Peyer's patch (tissue), 4 donors: ENCODE data around the gene PDGFC.

Experiments used
- POLR2A ChIP-seq, 2 donors: fragments of 450-650 bp; IDR thresholded peaks; one replicate each; pipeline ENCODE4 v1.5.1; 2017; ENCODE audit warnings: antibody characterized with exemption in 2 of 2, mild to moderate bottlenecking in 2 of 2, moderate library complexity in 2 of 2
- TF ChIP-seq, protein P1 (sequence below), 6 experiments: fragments of 450-650 bp in 4 of 6; fragments of 200-600 bp in 2 of 6; sonication (generic) in 1 of 6; IDR thresholded peaks; one replicate each; pipeline ENCODE4 v1.5.1; 2017 to 2019; ENCODE audit warnings: antibody characterized with exemption in 6 of 6, mild to moderate bottlenecking in 3 of 6, moderate library complexity in 1 of 6

DNA sequence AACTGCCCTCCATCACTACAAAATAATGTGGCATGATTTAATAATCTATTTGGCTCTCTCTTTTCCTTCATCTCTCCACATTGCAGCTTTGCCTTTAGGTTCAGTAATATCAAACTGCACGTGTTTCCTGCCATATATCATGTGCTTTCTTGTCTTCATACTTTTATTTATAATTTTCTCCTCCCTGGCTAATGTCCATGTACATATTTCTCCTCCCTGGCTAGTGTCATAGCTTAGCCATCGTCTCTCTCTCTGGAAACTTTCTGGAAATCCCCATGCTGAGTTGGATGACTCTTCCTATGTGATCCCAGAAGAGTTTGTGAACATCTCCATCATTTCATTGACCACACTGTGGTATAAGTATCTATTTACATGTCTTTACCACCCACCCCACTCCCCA is 21.3 kb upstream of the PDGFC start:
- TF ChIP-seq, protein P1, sequence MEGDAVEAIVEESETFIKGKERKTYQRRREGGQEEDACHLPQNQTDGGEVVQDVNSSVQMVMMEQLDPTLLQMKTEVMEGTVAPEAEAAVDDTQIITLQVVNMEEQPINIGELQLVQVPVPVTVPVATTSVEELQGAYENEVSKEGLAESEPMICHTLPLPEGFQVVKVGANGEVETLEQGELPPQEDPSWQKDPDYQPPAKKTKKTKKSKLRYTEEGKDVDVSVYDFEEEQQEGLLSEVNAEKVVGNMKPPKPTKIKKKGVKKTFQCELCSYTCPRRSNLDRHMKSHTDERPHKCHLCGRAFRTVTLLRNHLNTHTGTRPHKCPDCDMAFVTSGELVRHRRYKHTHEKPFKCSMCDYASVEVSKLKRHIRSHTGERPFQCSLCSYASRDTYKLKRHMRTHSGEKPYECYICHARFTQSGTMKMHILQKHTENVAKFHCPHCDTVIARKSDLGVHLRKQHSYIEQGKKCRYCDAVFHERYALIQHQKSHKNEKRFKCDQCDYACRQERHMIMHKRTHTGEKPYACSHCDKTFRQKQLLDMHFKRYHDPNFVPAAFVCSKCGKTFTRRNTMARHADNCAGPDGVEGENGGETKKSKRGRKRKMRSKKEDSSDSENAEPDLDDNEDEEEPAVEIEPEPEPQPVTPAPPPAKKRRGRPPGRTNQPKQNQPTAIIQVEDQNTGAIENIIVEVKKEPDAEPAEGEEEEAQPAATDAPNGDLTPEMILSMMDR (IDR thresholded peaks at IDR 0.05), result no peak
- TF ChIP-seq POLR2A (IDR thresholded peaks at IDR 0.05), result no peak
